Neural crest cell (in vitro differentiated cells): ENCODE data around the gene NCAPG. TPM values are rescaled to one million over a fixed set of nuclear protein-coding genes. Genes with fewer than 3 reads are reported as not detected.

Source experiments
- DNase-seq: peaks from one replicate; pipeline ENCODE4 v3.0.0; 2021; ENCODE audit warnings: low read depth, mixed read lengths, low spot score
- H3K27ac Mint-ChIP-seq: one replicate; pipeline ENCODE4 v1.8.0; 2021; ENCODE audit warnings: mild to moderate bottlenecking, mixed read lengths; ENCODE audit not compliant: unreplicated experiment
- H3K27me3 Mint-ChIP-seq: 2 replicates; pipeline ENCODE4 v1.8.0; 2021; ENCODE audit warnings: low read depth, mild to moderate bottlenecking, mixed read lengths
- H3K36me3 Mint-ChIP-seq: 2 replicates; pipeline ENCODE4 v1.8.0; 2021; ENCODE audit warnings: low read depth, mild to moderate bottlenecking, mixed read lengths
- H3K4me1 Mint-ChIP-seq: 2 replicates; pipeline ENCODE4 v1.8.0; 2021; ENCODE audit warnings: mixed read lengths
- H3K4me3 Mint-ChIP-seq: one replicate; pipeline ENCODE4 v1.8.0; 2021; ENCODE audit warnings: mild to moderate bottlenecking, mixed read lengths
- H3K9me3 Mint-ChIP-seq: 2 replicates; pipeline ENCODE4 v1.8.0; 2021; ENCODE audit warnings: mixed read lengths
- total RNA-seq: library from RNA; stranded (reverse); gene quantifications from 2 replicates; pipeline ENCODE4 v1.2.1, GENCODE V29; 2021
- TF ChIP-seq, protein P1 (sequence below): fragments of 200-600 bp; sonication (generic); conservative IDR thresholded peaks from 2 replicates; pipeline ENCODE4 v1.5.0; 2021; ENCODE audit warnings: antibody characterized with exemption, mild to moderate bottlenecking

The NCAPG gene
- total RNA-seq, 1 donor from 2014 or later, result 79.6 TPM

- H3K27ac Mint-ChIP-seq, result no peak overlapping the region
- no peaks in the 10 kb centered on the region for H3K36me3 Mint-ChIP-seq
- peaks cover 13% of the 10 kb centered on the region for H3K27me3 Mint-ChIP-seq
- no peaks in the 10 kb centered on the region for H3K9me3 Mint-ChIP-seq
- no peak overlapping the region for H3K4me3 Mint-ChIP-seq
- TF ChIP-seq, protein P1, sequence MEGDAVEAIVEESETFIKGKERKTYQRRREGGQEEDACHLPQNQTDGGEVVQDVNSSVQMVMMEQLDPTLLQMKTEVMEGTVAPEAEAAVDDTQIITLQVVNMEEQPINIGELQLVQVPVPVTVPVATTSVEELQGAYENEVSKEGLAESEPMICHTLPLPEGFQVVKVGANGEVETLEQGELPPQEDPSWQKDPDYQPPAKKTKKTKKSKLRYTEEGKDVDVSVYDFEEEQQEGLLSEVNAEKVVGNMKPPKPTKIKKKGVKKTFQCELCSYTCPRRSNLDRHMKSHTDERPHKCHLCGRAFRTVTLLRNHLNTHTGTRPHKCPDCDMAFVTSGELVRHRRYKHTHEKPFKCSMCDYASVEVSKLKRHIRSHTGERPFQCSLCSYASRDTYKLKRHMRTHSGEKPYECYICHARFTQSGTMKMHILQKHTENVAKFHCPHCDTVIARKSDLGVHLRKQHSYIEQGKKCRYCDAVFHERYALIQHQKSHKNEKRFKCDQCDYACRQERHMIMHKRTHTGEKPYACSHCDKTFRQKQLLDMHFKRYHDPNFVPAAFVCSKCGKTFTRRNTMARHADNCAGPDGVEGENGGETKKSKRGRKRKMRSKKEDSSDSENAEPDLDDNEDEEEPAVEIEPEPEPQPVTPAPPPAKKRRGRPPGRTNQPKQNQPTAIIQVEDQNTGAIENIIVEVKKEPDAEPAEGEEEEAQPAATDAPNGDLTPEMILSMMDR, result no peak
- no peaks in the 10 kb centered on the region for H3K4me1 Mint-ChIP-seq
- DNase-seq, result no peak
Observed at GRCh38 chr4:17773135-17773698, 37.6 kb upstream of the NCAPG start.

GRCh38 chr4:17778431-17778830, 32.3 kb upstream of the NCAPG start:
- TF ChIP-seq, protein P1, result no peak
- H3K4me1 Mint-ChIP-seq, result peaks cover 9% of the 10 kb centered on the region
- no peaks in the 10 kb centered on the region for H3K36me3 Mint-ChIP-seq
- peaks cover 61% of the 10 kb centered on the region for H3K27me3 Mint-ChIP-seq
- H3K27ac Mint-ChIP-seq, result no peak overlapping the region
- no peak for DNase-seq
- peak overlapping the region; percentile 11 for H3K4me3 Mint-ChIP-seq
- H3K9me3 Mint-ChIP-seq, result no peaks in the 10 kb centered on the region

GRCh38 chr4:17780501-17781299, 30.1 kb upstream of the NCAPG start:
- Mint-ChIP-seq H3K4me1 (peaks cover 9% of the 10 kb centered on the region), H3K27ac (no peak overlapping the region), H3K9me3 (no peaks in the 10 kb centered on the region), H3K27me3 (peaks cover 61% of the 10 kb centered on the region), H3K36me3 (no peaks in the 10 kb centered on the region), H3K4me3 (peak overlapping the region; percentile 24)
- TF ChIP-seq, protein P1, result no peak
- DNase-seq, result peak; percentile 6

DNA sequence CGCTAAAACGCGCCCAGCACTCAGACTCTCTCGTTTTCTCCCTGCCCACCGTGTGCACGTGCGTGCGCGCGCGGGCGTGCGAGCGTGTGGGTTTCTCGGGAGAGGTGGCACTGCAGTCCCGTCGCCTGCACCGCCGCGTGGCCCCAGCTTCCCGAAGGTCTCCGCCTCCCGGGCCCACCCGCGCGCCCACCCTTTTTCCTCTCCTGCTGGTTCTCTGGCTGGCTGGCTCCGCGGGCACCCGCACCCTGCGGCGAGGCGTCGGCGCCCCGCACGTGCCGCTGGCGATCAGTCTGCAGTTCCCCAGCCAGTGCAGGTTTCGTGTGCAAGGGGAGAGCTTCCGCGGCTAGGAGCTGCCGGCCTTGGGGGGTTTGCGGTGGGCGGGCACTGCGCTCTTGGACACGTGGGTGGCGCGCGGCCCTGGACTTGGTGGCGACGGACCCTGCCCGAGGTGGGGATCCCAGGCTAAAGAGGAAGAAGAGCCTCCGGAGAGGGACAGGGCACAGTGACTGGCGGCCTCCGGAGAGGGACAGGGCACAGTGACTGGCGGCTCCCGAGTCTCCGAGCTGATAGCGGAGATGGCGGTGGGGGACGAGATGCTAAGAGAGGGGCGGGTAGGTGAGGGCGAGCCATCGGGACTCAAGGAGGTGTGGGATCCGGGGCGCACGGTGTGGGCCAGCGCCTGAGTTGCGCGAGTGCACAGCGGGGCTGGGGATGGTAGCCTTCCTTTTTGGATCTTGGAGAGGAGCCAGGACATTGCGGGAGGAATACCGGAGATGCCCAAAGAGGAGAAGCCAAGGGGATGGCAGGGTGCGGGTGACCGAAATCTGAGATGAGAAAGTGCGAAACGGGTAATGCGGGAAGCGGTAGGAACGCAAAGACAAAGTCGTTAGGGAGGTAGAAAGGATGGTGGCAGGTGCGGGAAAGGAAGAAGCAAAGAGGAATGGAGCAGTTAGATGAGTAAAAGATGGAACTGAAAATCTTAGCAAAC, 29.2 kb upstream of the NCAPG start, which contains the start of gene FAM184B:
FAM184B (minus strand) TSS at position 322 of the 988 bp plus-strand sequence. CDS start 322 bp downstream, outside the sequence.
- Mint-ChIP-seq H3K36me3 (no peaks in the 10 kb centered on the region), H3K27ac (no peak within 1 kb of the TSS), H3K4me3 (peak within 1 kb of the TSS; percentile 24), H3K27me3 (peaks cover 60% of the 10 kb centered on the region), H3K4me1 (peaks cover 9% of the 10 kb centered on the region), H3K9me3 (no peaks in the 10 kb centered on the region)
- TF ChIP-seq, protein P1, result no peak
- DNase-seq, result peak; percentile 12

DNA sequence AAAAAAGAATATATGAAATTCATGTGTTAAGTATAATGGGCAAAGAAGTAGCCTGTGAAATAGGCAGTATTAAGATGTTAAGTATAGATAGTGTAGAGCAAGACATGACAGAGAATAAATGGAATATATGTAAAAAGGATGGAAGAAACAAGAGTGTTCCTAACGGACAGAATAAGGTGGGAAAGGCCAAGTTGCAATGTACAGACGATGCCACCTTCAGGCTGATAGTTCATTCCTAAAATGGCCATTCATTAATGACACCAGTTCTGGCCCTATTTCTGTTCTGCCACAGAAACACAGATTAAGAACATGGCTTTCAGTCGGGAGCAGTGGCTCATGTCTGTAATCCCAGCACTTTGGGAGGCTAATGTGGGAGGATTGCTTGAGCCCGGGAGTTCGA, 24.9 kb upstream of the NCAPG start:
- H3K4me3 Mint-ChIP-seq, result no peak overlapping the region
- H3K36me3 Mint-ChIP-seq, result peaks cover 2% of the 10 kb centered on the region
- peaks cover 23% of the 10 kb centered on the region for H3K27me3 Mint-ChIP-seq
- no peak for DNase-seq
- TF ChIP-seq, protein P1, result no peak
- H3K4me1 Mint-ChIP-seq, result peaks cover 9% of the 10 kb centered on the region
- H3K9me3 Mint-ChIP-seq, result no peaks in the 10 kb centered on the region
- no peak overlapping the region for H3K27ac Mint-ChIP-seq
